ENCODE measurements around the gene NOC2L.
"Not testable (repeated sequence)": the region's sequence is repeated elsewhere in the genome, so short reads cannot be mapped to it uniquely, and the experiment has no call there.

Gene NOC2L

DNA sequence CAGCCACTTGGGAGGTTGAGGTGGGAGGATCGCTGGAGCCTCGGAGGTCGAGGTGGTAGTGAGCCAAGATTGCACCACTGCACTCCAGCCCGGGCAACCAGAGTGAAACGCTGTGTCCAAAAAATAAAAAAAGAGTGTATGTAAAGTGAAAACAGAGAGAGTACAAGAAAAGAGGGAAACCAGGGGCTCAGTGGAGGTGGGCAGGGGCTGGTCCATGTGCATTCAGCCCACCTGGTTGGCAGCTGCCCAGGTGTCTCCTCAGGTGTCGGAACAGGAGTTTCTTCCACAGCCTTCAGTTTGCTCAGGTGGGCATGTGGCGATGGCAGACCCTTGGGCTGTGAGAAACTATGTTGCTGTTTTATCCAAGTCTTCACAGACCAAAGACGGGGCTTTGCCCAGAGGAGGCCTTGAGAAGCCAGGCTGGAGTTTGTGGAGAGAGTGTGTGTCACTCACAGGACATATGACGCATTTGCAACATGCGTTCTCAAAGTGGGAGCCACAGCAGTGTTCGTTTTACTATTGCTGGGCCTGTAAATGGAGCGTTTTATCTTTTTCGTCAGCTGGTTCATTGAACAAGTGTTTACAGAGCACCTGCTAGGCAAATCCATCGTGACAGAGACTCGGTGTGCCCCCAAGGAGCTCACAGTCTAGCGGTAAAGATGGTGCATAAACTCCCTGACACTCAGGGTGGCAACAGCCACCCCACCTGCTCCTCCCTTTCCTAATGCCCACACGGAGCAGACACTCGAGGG is 57.8 kb downstream of the NOC2L start:
- Histone ChIP-seq H3K27me3 (replicated peaks; ENCODE audit: control insufficient read depth, insufficient read depth, low read length, poor library complexity, severe bottlenecking) (peaks cover 13% of the 10 kb centered on the region), H3K4me3 (ENCODE audit: insufficient read depth, low read depth, low read length, poor library complexity, severe bottlenecking) (no peak overlapping the region)

DNA sequence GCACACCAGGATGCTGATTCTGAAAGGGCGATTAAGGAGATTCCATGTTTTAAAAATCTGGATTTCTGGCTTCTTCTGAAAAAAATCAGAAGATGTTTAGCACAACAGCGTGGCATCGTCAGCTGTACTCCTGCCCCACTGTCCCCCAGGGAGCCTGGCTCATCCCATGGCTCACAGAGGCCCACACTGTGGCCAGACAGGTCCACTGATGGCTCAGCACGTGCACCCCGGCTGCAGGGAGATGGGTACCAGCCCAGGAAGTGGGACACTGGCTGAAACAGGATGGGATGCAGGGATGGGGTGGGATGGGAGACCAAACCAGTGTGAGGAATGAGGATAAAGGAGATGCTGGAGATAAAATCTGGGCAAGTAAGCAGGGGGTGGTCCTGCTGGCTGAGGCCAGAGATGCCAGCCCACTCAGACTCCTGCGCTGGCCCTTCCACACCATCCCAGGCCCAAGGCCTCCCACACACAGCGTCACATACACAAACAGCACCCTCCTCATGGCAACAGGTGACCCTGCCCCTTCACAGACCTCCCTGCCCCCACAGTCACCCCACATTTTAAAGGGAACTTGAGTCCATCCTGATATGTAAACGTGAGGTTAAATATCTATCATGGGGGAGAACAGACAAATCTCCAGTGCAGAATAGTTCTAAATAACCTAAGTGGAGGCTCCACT is 59.3 kb downstream of the NOC2L start:
- Histone ChIP-seq H3K27me3 (replicated peaks; ENCODE audit: control insufficient read depth, insufficient read depth, low read length, poor library complexity, severe bottlenecking) (peaks cover 8% of the 10 kb centered on the region), H3K36me3 (ENCODE audit: control insufficient read depth, insufficient read depth, low read length) (no peaks in the 10 kb centered on the region), H3K4me3 (ENCODE audit: insufficient read depth, low read depth, low read length, poor library complexity, severe bottlenecking) (no peak overlapping the region), H3K9me3 (ENCODE audit: control insufficient read depth, low read length) (no peaks in the 10 kb centered on the region), H3K4me1 (ENCODE audit: control insufficient read depth, insufficient read depth, low read length, poor library complexity, severe bottlenecking) (peaks cover 9% of the 10 kb centered on the region), H3K27ac (ENCODE audit: insufficient read depth, low read length, poor library complexity, severe bottlenecking) (no peak overlapping the region)
- DNase-seq = no peak

More for the DNA sequence above, 57.8 kb downstream of the NOC2L start:
- no peak for DNase-seq
- Histone ChIP-seq H3K4me1 (ENCODE audit: control insufficient read depth, insufficient read depth, low read length, poor library complexity, severe bottlenecking) (peaks cover 15% of the 10 kb centered on the region), H3K9me3 (ENCODE audit: control insufficient read depth, low read length) (no peaks in the 10 kb centered on the region), H3K36me3 (ENCODE audit: control insufficient read depth, insufficient read depth, low read length) (no peaks in the 10 kb centered on the region), H3K27ac (ENCODE audit: insufficient read depth, low read length, poor library complexity, severe bottlenecking) (no peak overlapping the region)

DNA sequence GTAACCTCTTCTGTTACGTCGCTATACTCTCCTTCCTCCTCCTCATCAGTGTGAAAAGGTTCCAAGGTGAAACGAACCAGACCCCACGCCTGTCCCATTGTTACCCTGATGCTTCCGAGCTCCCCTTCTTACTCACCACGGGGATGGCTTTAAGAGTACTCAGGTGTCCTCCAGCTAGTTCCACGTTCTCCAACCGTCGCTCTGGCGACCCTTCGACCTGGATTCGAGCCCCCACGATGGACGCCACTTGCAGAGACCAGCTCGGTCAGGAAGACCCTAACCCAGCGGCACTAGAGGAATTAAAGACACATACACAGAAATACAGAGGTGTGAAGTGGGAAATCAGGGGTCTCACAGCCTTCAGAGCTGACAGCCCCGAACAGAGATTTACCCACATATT is 61.1 kb downstream of the NOC2L start:
- not testable (repeated sequence) for H3K9me3 ChIP-seq (ENCODE audit: control insufficient read depth, low read length); DNase-seq; H3K27ac ChIP-seq (ENCODE audit: insufficient read depth, low read length, poor library complexity, severe bottlenecking); H3K36me3 ChIP-seq (ENCODE audit: control insufficient read depth, insufficient read depth, low read length); H3K4me1 ChIP-seq (ENCODE audit: control insufficient read depth, insufficient read depth, low read length, poor library complexity, severe bottlenecking); H3K27me3 ChIP-seq (replicated peaks; ENCODE audit: control insufficient read depth, insufficient read depth, low read length, poor library complexity, severe bottlenecking); H3K4me3 ChIP-seq (ENCODE audit: insufficient read depth, low read depth, low read length, poor library complexity, severe bottlenecking)

- no peaks in the 10 kb centered on the region for H3K36me3 ChIP-seq (ENCODE audit: control insufficient read depth, insufficient read depth, low read length)
- no peak for DNase-seq
- peaks cover 7% of the 10 kb centered on the region for H3K27me3 ChIP-seq (replicated peaks; ENCODE audit: control insufficient read depth, insufficient read depth, low read length, poor library complexity, severe bottlenecking)
- H3K4me3 ChIP-seq (ENCODE audit: insufficient read depth, low read depth, low read length, poor library complexity, severe bottlenecking) = no peak overlapping the region
- H3K4me1 ChIP-seq (ENCODE audit: control insufficient read depth, insufficient read depth, low read length, poor library complexity, severe bottlenecking) = peaks cover 4% of the 10 kb centered on the region
- no peak overlapping the region for H3K27ac ChIP-seq (ENCODE audit: insufficient read depth, low read length, poor library complexity, severe bottlenecking)
- no peaks in the 10 kb centered on the region for H3K9me3 ChIP-seq (ENCODE audit: control insufficient read depth, low read length)
Measured at GRCh38 chr1:897226-897625, 61.8 kb downstream of the NOC2L start.

All from effector memory CD4-positive, alpha-beta T cell (primary cell).